OCI-LY3 (cell line): ENCODE measurements around the gene SGSM1.

Experiments
- EZH2phosphoT487 ChIP-seq: fragments of 200-600 bp; shearing (Covaris generic); IDR thresholded peaks from 2 replicates; pipeline ENCODE4 v1.6.1; 2018; ENCODE audit warnings: antibody characterized with exemption, mixed run types, low read depth
- TF ChIP-seq, protein P1 (sequence below): fragments of 200-600, 300-600 bp; sonication (generic); IDR thresholded peaks from 2 replicates; pipeline ENCODE4 v1.5.1; 2014; ENCODE audit warnings: antibody characterized with exemption, low read length, low read depth

DNA sequence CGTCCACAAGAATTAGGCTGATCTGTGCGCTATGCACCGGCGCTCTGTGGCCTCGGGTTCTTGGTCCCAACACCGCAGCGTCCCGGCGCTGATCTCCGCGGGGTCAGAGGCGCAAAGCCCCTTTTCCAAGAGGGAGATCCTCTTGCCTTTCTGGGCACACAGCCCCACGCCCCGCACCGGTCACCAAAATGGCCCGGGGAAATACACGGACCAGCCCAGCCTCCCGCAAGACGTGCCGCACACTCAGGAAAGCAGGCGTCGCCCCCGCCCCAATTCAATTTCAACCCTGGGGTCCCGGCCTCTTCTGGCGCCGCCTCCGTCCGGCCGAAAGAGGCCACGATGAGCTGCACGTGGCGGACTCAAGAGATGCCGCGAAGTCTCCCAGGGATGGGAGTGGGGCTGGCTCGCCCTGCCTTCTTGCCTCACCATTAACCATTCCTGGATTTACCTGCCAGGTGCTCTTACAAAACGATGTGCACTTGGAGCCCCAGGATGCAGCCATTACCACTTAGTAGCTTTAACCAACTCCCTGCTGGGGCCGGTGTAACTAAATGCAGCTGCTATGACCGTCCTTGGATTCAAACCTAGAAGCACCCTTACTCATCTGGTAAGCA is 42.0 kb upstream of the SGSM1 start:
- TF ChIP-seq, protein P1, sequence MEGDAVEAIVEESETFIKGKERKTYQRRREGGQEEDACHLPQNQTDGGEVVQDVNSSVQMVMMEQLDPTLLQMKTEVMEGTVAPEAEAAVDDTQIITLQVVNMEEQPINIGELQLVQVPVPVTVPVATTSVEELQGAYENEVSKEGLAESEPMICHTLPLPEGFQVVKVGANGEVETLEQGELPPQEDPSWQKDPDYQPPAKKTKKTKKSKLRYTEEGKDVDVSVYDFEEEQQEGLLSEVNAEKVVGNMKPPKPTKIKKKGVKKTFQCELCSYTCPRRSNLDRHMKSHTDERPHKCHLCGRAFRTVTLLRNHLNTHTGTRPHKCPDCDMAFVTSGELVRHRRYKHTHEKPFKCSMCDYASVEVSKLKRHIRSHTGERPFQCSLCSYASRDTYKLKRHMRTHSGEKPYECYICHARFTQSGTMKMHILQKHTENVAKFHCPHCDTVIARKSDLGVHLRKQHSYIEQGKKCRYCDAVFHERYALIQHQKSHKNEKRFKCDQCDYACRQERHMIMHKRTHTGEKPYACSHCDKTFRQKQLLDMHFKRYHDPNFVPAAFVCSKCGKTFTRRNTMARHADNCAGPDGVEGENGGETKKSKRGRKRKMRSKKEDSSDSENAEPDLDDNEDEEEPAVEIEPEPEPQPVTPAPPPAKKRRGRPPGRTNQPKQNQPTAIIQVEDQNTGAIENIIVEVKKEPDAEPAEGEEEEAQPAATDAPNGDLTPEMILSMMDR = no peak
- TF ChIP-seq EZH2phosphoT487 = no peak
